AG08396 (cell line): ENCODE measurements around the gene SOX15.
"Not testable (repeated sequence)": the region's sequence is repeated elsewhere in the genome, so short reads cannot be mapped to it uniquely, and the experiment has no call there.

Source experiments
- DNase-seq: peaks from one replicate; pipeline ENCODE4 v3.0.0; 2012; ENCODE audit warnings: low spot score, mixed read lengths

SOX15 gene

GRCh38 chr17:7589891-7590691 lies at the start of gene SOX15:
TSS of gene SOX15 (minus strand) at chr17:7590094. CDS start at chr17:7589676, 418 bp downstream.
- peak; percentile 57 for DNase-seq

DNA sequence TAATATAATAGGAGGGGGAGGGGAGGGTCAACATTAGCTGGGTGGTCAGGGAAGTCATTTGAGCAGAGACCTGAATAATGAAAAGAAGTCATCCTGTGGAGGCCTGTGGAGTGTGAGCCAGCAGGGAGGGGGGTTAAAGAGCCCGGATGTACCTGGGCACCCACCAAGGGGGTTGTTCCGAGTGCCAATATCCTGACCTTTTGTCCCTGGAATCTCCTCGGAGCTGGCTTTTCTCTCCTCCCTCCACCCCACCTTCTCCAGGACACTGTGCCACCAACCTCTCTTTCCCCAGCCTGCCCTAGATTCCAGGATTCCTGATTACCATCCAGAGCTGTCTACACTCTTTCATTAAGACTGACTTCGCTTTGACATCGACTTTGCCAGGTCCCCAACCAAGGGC lies 46.3 kb upstream of the SOX15 start:
- peak; percentile 2 for DNase-seq

DNA sequence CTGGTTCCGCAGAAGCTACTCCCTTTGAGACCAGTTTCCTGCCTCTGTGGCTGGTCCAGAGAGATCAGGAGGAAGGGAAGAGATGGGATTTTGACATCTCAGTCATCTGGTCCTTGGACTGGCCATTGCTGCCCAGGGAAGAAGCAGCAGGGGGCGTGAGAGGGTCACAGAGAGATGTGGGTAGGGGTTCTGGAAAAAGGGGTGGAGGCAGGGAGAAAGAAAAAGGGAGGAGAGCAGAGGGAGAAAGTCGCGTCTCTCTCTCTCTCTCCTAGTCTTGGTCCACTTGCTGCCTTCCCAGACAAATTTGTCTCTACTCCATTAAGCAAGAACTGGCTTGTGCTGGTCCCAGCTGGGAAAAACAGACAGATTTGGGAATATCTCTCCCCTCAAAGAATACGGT lies 44.5 kb upstream of the SOX15 start:
- DNase-seq: peak; percentile 76

GRCh38 chr17:7633093-7633492 lies 43.2 kb upstream of the SOX15 start:
- peak; percentile 3 for DNase-seq

DNA sequence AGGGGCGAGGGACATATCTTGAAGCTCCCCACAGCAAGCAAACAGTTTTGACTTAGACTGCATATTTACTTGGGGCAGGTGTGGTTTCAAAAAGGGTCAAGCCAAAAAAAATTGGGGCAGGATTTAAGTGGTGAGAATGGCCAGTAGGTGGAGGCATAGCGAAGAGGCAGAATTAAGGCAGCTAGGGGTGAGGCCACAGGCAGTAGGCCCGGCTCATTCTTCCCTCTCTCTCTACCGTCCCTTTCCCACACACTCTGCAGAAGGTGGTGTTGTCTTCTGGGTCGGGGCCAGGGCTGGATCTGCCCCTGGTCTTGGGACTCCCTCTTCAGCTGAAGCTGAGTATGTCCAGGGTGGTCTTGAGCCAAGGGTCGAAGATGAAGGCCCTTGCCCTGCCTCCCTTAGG lies 42.6 kb upstream of the SOX15 start:
- DNase-seq: peak; percentile 75

- peak; percentile 2 for DNase-seq
Measured at GRCh38 chr17:7631398-7632380, 41.8 kb upstream of the SOX15 start.

DNA sequence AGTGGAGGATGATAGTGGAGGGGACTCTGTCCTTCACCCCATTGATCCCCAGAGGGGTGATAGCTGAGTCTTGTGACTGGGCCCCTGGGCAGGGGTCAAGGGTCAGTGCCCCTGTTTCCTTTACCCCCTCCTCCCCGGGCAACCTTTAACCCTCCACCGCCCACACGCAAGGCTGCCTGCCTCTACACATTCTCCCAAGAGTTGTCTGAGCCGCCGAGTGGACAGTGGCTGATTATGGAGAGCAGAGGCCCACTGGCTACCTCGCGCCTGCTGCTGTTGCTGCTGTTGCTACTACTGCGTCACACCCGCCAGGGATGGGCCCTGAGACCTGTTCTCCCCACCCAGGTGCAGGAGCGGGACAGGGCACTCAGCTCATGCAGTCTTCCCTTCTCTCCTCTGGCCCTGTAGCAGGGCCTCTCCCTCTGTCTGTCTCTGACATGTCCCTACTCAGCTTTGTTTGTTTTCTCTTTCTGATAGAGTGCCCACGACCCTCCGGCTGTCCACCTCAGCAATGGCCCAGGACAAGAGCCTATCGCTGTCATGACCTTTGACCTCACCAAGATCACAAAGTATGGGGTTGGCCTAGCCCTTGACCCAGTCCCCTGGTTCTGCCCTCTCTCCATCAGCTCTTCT lies 40.2 kb upstream of the SOX15 start, which contains the start of gene SHBG:
SHBG (plus strand) TSS at position 197 of the 633 bp plus-strand sequence; CDS start at position 235, 38 bp downstream.
- no peak for DNase-seq

GRCh38 chr17:7627250-7628121 lies 37.6 kb upstream of the SOX15 start, which contains the start of gene SAT2:
TSS of gene SAT2 (minus strand) at chr17:7627821. CDS start at chr17:7627635, 186 bp downstream.
- DNase-seq: peak; percentile 99

DNA sequence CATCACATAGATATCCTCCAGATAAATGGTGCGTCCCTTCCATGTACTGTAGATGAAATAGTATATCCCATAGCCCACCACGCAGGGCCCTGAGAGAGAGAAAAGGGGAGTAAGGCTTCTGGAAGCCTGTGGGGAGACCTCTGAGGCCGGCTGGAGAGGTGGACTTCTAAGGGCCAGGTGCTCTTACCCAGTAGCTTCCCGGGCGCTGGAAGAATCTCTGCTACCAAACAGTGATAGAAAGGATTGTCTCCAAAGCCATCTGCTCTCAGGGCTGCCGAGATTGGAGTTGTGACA lies 37.0 kb upstream of the SOX15 start:
- no peak for DNase-seq

DNA sequence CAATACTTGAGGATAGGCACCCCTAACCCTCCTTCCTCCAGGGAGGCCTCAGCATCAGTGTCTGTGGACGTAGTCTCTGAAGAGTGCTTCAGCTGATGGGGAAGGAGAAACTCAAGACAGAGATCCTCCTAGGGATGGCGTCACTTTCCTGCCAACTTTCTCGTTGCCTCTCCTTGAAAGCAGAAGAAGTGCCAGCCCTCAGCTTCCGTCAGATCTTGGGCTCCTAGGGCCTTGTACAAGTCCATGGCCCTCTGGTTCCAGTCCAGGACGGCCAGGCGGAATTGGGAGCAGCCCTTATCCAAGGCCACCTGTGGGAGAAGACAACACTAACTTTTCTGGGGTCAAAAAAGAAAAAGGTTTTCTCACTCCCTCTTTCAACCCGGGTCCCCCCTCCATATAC lies 36.4 kb upstream of the SOX15 start:
- DNase-seq: no peak

- not testable (repeated sequence) for DNase-seq
Measured at GRCh38 chr17:7625749-7626148, 35.9 kb upstream of the SOX15 start.

- no peak for DNase-seq
Measured at GRCh38 chr17:7623661-7624060, 33.8 kb upstream of the SOX15 start.

- no peak for DNase-seq
Measured at GRCh38 chr17:7620835-7621234, 30.9 kb upstream of the SOX15 start.

DNA sequence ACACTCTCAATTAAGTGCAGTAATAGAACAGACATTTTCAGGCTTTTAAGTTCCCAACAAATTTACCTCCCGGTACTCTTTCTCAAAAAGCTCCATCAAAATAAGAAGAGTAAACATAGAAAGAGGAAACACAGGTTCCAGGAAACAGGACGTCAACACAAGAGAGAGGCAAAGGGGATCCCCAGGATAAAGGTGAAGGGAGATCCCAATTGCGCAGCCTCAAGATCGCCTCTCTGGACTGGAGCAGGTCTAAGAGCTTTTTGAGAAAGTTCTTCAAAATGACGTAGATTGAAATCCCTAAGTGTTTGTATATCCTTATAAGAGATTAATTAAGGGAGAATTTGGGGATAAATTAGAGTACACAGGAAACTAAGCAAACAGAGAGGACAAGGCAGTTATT lies 28.7 kb upstream of the SOX15 start:
- DNase-seq: no peak

DNA sequence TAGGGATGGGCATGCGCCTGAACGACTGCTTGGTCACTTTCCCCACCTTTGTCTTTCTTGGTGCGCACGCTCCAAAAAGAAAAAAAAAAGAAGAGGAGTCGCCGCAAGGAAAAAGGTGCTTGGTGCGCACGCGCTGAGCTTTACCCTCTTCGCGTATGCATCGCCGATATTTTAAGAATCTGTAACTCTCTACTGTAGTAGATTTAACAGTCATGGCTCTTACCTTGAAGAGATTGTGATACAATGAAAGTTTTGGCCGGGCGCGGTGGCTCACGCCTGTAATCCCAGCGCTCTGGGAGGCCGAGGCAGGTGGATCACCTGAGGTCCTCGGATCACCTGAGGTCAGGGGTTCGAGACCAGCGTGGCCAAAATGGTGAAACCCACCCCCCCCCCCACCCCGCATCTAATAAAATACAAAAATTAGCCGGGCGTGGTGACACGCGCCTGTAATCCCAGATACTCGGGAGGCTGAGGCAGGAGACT lies 25.4 kb upstream of the SOX15 start:
- DNase-seq: no peak

- DNase-seq: peak; percentile 100
Measured at GRCh38 chr17:7614425-7615264, 24.8 kb upstream of the SOX15 start, which contains the start of gene FXR2. TSS of gene FXR2 (minus strand) at chr17:7614897. CDS start at chr17:7614532, 365 bp downstream.

GRCh38 chr17:7613769-7614424 lies 24.0 kb upstream of the SOX15 start:
- DNase-seq: no peak

DNA sequence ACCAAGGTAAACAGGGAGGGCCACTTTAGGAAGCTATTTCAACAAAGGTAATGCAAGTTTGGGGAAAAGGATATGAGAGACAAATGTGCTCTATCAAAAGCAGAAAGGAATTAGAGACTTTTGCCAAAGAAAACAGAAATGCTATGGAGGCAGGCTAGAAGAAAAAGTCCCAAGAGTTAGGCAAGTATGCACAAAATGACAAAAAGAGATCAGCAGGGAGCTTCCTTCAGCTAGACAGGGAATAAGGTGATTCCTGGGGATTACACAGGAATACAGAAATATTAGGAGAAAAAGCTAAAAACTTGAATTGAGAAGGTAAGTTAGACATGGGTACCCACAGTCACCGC lies 22.4 kb upstream of the SOX15 start:
- no peak for DNase-seq

DNA sequence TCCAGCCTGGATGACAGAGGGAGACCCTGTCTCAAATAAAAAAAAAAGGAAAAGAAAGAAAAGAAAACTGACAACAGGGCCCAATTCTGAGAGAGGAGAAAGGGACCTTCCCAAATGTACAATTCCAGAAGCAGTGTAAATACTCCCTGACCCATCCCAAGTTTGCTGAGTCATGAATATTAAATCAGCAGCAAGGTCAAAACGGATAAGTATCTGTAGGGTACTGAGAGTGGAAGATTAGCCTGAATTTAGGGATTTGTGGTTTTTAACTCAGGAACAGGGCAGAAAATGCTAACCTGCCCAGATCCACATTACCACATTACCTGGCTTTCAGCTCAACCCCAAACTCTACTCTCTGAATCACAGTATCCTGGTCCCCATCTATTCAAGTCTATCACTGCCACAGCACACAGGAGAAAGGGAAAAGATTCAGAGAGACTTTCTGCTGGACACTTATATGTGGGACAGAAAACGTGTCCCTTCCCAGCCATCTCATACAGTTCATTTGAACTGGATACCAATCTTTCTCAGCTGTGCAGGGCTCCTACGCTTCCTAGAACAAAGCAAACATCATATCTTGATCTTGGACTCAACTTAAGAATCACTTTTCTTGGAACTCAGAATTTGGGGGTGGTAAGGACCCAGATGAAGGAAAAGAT lies 21.9 kb upstream of the SOX15 start:
- no peak for DNase-seq
